BLaER1 (cell line): ENCODE data around the gene RPTOR.

Experiments
- H3K27ac ChIP-seq: shearing (Covaris generic); formaldehyde crosslinking; 2 replicates; pipeline ENCODE4 v1.8.1; 2022
- H3K27me3 ChIP-seq: shearing (Covaris generic); formaldehyde crosslinking; 2 replicates; pipeline ENCODE4 v1.8.1; 2022
- H3K36me3 ChIP-seq: shearing (Covaris generic); formaldehyde crosslinking; 2 replicates; pipeline ENCODE4 v1.8.1; 2022
- H3K4me1 ChIP-seq: shearing (Covaris generic); formaldehyde crosslinking; 2 replicates; pipeline ENCODE4 v1.8.1; 2022
- H3K4me2 ChIP-seq: shearing (Covaris generic); formaldehyde crosslinking; 2 replicates; pipeline ENCODE4 v1.8.1; 2022
- H3K4me3 ChIP-seq: shearing (Covaris generic); formaldehyde crosslinking; 2 replicates; pipeline ENCODE4 v1.8.1; 2022
- H3K9ac ChIP-seq: shearing (Covaris generic); formaldehyde crosslinking; 2 replicates; pipeline ENCODE4 v1.8.1; 2022
- H3K9me3 ChIP-seq: shearing (Covaris generic); formaldehyde crosslinking; 2 replicates; pipeline ENCODE4 v1.8.1; 2022
- H4K20me1 ChIP-seq: shearing (Covaris generic); formaldehyde crosslinking; 2 replicates; pipeline ENCODE4 v1.8.1; 2022
- Cebpa-rat ChIP-seq: shearing (Covaris generic); IDR thresholded peaks from 2 replicates; pipeline ENCODE4 v1.8.1; 2022

RPTOR gene

DNA sequence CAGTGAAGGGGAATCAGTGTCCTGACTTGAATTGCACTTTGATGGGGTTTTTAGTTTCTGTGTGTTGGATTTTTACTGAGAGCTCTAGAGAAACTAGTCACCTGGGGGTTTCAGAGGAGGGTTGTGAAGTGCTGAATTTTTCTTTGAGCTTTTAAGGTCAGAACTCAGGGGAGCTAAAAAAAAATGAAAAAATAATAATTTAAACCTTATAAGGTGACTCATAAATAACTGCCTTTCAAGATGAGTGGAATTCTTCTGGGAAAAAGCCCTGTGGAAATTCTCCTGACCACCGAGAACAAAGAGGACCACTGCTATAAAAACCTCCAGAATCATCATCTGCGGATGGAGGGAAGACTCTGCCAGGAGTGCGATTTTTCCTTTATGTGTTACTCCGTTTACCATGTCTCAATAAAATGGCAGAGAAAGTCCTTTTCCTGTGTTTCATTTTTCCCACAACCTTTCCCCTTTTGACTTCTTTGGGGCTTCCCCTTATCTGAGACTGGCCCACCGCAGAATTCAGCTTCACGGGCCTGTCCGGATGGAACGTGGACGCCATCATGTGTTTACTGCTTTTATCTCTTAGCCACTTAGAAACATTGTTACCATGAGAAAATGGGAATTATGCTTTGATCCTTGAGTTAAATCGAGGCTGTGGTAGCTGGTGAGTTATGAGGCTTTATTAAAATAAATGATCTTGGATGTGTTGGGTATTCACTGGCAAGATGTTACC lies 39.7 kb downstream of the RPTOR start:
- peaks cover 23% of the 10 kb centered on the region for H3K36me3 ChIP-seq
- no peak overlapping the region for H3K4me3 ChIP-seq
- H3K9ac ChIP-seq = no peak overlapping the region
- H3K4me1 ChIP-seq = no peaks in the 10 kb centered on the region
- H3K9me3 ChIP-seq = no peaks in the 10 kb centered on the region
- H3K27ac ChIP-seq = no peak overlapping the region
- no peak overlapping the region for H3K4me2 ChIP-seq
- H3K27me3 ChIP-seq = no peaks in the 10 kb centered on the region
- no peak for TF ChIP-seq Cebpa-rat
- peaks cover 100% of the 10 kb centered on the region for H4K20me1 ChIP-seq

- peaks cover 22% of the 10 kb centered on the region for H3K36me3 ChIP-seq
- peaks cover 11% of the 10 kb centered on the region for H3K4me1 ChIP-seq
- H3K27me3 ChIP-seq = no peaks in the 10 kb centered on the region
- H3K4me3 ChIP-seq = no peak overlapping the region
- peak overlapping the region; percentile 0; the same call in 1 of the 2 replicates for H3K4me2 ChIP-seq
- H3K9me3 ChIP-seq = no peaks in the 10 kb centered on the region
- peaks cover 97% of the 10 kb centered on the region for H4K20me1 ChIP-seq
- TF ChIP-seq Cebpa-rat = no peak
- no peak overlapping the region for H3K9ac ChIP-seq
- no peak overlapping the region for H3K27ac ChIP-seq
Observed at GRCh38 chr17:80585890-80586845, 41.5 kb downstream of the RPTOR start.

- Histone ChIP-seq H3K9ac (no peak overlapping the region), H3K36me3 (peaks cover 16% of the 10 kb centered on the region), H3K27me3 (no peaks in the 10 kb centered on the region), H3K4me2 (no peak overlapping the region), H3K9me3 (no peaks in the 10 kb centered on the region), H3K4me1 (peaks cover 18% of the 10 kb centered on the region), H3K4me3 (no peak overlapping the region), H3K27ac (no peak overlapping the region), H4K20me1 (peaks cover 97% of the 10 kb centered on the region)
- no peak for TF ChIP-seq Cebpa-rat
Observed at GRCh38 chr17:80586846-80587228, 42.2 kb downstream of the RPTOR start.

- no peak overlapping the region for H3K27ac ChIP-seq
- no peak for TF ChIP-seq Cebpa-rat
- no peak overlapping the region for H3K4me3 ChIP-seq
- peaks cover 18% of the 10 kb centered on the region for H3K4me1 ChIP-seq
- no peak overlapping the region for H3K4me2 ChIP-seq
- no peaks in the 10 kb centered on the region for H3K9me3 ChIP-seq
- no peaks in the 10 kb centered on the region for H3K27me3 ChIP-seq
- H4K20me1 ChIP-seq = peaks cover 97% of the 10 kb centered on the region
- H3K9ac ChIP-seq = no peak overlapping the region
- H3K36me3 ChIP-seq = peaks cover under 1% of the 10 kb centered on the region; the same call in 1 of the 2 replicates
Observed at GRCh38 chr17:80588702-80589383, 44.2 kb downstream of the RPTOR start.

DNA sequence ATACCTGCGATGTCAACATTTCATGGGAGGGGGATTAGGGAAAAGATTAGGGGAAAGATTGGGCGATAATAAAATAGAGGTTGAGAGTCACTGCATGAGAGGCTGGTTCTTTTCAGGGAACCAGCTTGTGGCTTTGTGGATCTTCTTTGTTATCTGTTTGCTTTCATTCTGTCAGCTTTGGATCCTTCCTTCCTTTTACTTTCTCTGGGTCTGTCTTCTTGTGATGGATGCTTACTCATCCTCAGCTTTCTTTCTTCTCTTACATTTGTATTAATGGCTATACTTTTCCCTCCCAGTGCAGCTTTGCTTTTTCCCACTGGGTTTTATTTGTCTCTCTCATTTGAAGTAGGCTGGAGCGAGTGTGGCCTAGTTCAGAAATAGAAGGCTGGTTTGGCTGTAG lies 47.1 kb downstream of the RPTOR start:
- Histone ChIP-seq H3K4me2 (no peak overlapping the region), H4K20me1 (peaks cover 97% of the 10 kb centered on the region), H3K27me3 (no peaks in the 10 kb centered on the region), H3K9me3 (no peaks in the 10 kb centered on the region), H3K4me1 (peaks cover 18% of the 10 kb centered on the region), H3K9ac (no peak overlapping the region), H3K27ac (no peak overlapping the region), H3K4me3 (no peak overlapping the region), H3K36me3 (no peaks in the 10 kb centered on the region; the same call in 1 of the 2 replicates)
- no peak for TF ChIP-seq Cebpa-rat

DNA sequence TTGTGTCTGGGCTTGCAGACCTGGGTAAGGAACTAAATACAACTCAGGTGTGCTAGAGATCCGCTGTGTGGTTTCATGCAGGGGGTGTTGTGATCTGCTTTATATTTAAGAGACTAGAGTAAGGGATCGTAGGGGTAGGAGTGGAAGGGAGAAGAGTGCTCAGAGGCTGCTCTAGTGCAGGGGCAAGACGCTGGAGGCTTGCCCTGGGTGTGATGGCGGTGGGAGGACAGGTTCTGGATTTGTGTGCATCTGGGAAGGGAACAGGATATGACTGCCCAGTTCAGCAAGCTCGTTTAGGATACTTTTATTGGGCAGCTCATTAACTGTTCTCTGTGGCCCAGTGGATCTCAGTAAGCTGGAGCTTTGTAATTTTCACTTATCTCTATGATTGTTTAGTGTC lies 47.6 kb downstream of the RPTOR start:
- Histone ChIP-seq H3K4me1 (peaks cover 18% of the 10 kb centered on the region), H3K27me3 (no peaks in the 10 kb centered on the region), H3K27ac (no peak overlapping the region), H3K36me3 (no peaks in the 10 kb centered on the region), H3K9ac (no peak overlapping the region), H3K4me2 (no peak overlapping the region), H3K9me3 (no peaks in the 10 kb centered on the region), H4K20me1 (peaks cover 97% of the 10 kb centered on the region), H3K4me3 (no peak overlapping the region)
- TF ChIP-seq Cebpa-rat = no peak

- H3K4me2 ChIP-seq = no peak overlapping the region
- TF ChIP-seq Cebpa-rat = no peak
- no peak overlapping the region for H3K27ac ChIP-seq
- peaks cover 18% of the 10 kb centered on the region for H3K4me1 ChIP-seq
- H3K4me3 ChIP-seq = no peak overlapping the region
- no peak overlapping the region for H3K9ac ChIP-seq
- H3K9me3 ChIP-seq = no peaks in the 10 kb centered on the region
- peaks cover 97% of the 10 kb centered on the region for H4K20me1 ChIP-seq
- no peaks in the 10 kb centered on the region for H3K27me3 ChIP-seq
- H3K36me3 ChIP-seq = no peaks in the 10 kb centered on the region
Observed at GRCh38 chr17:80593181-80593580, 48.5 kb downstream of the RPTOR start.

DNA sequence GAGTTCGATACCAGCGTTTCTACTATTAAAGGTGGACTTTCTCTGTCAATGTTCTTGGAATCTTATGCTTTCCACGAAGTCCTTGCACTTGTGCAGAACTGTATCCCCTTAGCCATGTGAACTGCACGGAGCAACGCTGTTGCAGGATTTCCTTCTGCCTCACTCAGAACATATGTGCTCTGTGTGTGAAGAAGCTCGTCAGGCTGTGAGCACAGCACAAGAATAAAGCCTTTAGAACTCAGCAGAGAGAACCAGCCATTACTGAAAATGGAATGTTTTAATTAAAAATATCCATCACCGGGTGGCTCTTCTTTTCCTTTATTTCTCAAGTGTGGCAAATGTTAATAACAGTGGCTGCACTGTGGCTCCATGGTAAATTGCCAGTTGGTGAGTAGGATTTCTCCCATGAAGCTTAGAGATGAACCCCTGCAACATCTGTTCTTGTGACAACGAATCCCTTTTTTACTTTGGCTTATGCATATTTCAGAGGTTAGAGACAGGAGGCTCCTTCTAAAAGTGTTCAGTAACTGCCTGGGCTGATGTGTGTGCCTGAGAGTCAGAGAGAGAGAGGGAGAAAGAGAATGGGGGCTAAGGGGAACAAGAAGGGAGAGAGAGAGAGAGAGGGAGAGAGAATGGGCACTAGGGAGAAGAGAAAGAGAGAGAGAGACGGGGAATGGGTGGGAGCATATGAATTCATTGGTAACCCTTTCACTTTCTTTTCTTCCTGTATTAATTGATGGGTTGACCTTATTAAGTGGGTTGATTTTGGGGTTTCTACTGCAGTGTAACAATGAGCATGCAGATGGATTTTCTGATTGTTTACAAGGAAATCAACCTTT lies 50.0 kb downstream of the RPTOR start:
- no peak overlapping the region for H3K4me3 ChIP-seq
- no peak overlapping the region for H3K9ac ChIP-seq

More for the DNA sequence above, 50.0 kb downstream of the RPTOR start:
- Histone ChIP-seq H4K20me1 (peaks cover 97% of the 10 kb centered on the region), H3K36me3 (peaks cover 7% of the 10 kb centered on the region), H3K27ac (no peak overlapping the region), H3K27me3 (no peaks in the 10 kb centered on the region), H3K9me3 (no peaks in the 10 kb centered on the region), H3K4me1 (peaks cover 18% of the 10 kb centered on the region), H3K4me2 (no peak overlapping the region)
- no peak for TF ChIP-seq Cebpa-rat
